22Rv1 (cell line): ENCODE data around the gene COL27A1.

ENCODE experiments used
- CTCF ChIP-seq: fragments of 450-650 bp; IDR thresholded peaks from 2 replicates; pipeline ENCODE4 v1.5.1; 2017; ENCODE audit warnings: mild to moderate bottlenecking
- ZFX ChIP-seq: fragments of 450-650 bp; IDR thresholded peaks from 2 replicates; pipeline ENCODE4 v1.6.1; 2017; ENCODE audit warnings: antibody characterized with exemption, borderline replicate concordance

DNA sequence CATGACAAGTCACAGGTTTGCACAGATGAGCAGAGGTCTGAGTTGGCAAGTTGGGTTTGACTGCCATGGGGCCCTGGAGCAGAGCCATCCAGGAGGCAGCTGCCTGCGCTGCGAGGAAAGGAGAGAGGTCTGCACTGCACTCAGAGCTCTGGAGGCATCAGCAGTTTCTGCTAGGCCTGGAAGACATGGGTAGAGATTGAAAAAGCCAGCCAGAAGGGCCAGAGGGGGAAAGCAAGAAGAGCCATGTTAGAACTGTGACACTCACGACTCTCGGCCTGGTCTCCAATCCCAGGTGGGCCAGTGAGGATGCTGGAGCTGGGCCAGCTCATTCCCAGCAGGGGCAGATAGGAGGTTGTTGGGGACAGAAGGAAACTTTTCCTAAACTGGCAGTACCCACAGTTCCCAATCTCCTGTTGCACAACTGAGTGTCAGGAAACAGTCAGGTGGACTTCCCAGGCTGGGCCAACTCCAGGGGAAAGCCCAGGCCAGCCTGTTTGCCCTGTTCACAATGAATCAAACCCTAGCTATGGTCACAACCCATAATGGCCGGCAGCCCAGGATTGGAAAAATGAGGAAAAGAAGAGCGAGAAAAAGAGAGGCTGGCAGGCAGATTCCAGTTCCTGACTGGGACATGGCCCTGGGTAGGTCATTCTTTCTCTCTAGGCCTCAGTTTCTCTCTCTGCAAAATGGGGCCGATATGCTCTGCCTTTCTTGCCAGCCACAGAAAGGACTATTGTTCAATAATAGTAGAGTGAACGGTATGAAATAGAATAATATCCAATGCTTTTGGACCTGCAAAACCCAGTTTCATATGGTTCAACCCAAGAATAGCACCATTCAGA lies 159.8 kb downstream of the COL27A1 start:
- no peak for TF ChIP-seq CTCF
- no peak for TF ChIP-seq ZFX
